SK-N-SH treated with all-trans-retinoic acid at 6 μM for 48 hours (cell line): ENCODE data around the gene CLCN1.
"Not testable (repeated sequence)": the region's sequence is repeated elsewhere in the genome, so short reads cannot be mapped to it uniquely, and the experiment has no call there.

ENCODE experiments used
- ATAC-seq: fragments of 200-7000 bp; cut with Tn5 transposase; 3 replicates; pipeline ENCODE4 v1.9.1; 2020; ENCODE audit warnings: mild to moderate bottlenecking, moderate library complexity
- ARNTL ChIP-seq: fragments of 450-650 bp; formaldehyde crosslinking; IDR thresholded peaks from 2 replicates; pipeline ENCODE4 v1.5.0; 2020; ENCODE audit warnings: low read depth, mild to moderate bottlenecking, moderate library complexity, borderline replicate concordance
- BACH2 ChIP-seq: fragments of 250-450 bp; sonication (Bioruptor Pico); IDR thresholded peaks from 2 replicates; pipeline ENCODE4 v1.9.0; 2021; ENCODE audit warnings: mild to moderate bottlenecking, borderline replicate concordance
- GLIS3 ChIP-seq: fragments of 250-450 bp; sonication (Bioruptor Pico); IDR thresholded peaks from 2 replicates; pipeline ENCODE4 v1.5.0; 2020; ENCODE audit warnings: mild to moderate bottlenecking, moderate library complexity
- ISL1 ChIP-seq: fragments of 250-450 bp; sonication (Bioruptor Pico); IDR thresholded peaks from 2 replicates; pipeline ENCODE4 v2.1.2; 2022; ENCODE audit warnings: mild to moderate bottlenecking, moderate library complexity
- OSR1 ChIP-seq: fragments of 250-450 bp; sonication (Bioruptor Pico); IDR thresholded peaks from 2 replicates; pipeline ENCODE4 v1.8.0; 2022; ENCODE audit warnings: moderate library complexity, mild to moderate bottlenecking, inconsistent platforms
- PPARA ChIP-seq: fragments of 250-450 bp; sonication (Bioruptor Pico); IDR thresholded peaks from 2 replicates; pipeline ENCODE4 v1.5.0; 2020; ENCODE audit warnings: mild to moderate bottlenecking, borderline replicate concordance
- RARB ChIP-seq: fragments of 250-450 bp; sonication (Bioruptor Pico); IDR thresholded peaks from 2 replicates; pipeline ENCODE4 v1.8.0; 2021; ENCODE audit warnings: mild to moderate bottlenecking, moderate library complexity
- SNAI2 ChIP-seq: fragments of 250-450 bp; sonication (Bioruptor Pico); IDR thresholded peaks from 2 replicates; pipeline ENCODE4 v1.5.0; 2020; ENCODE audit warnings: mild to moderate bottlenecking, moderate library complexity
- TCF4 ChIP-seq: fragments of 250-450 bp; sonication (Bioruptor Pico); IDR thresholded peaks from 2 replicates; pipeline ENCODE4 v1.8.0; 2021; ENCODE audit warnings: mild to moderate bottlenecking, moderate library complexity, borderline replicate concordance
- TOX ChIP-seq: fragments of 250-450 bp; sonication (Bioruptor Pico); IDR thresholded peaks from 2 replicates; pipeline ENCODE4 v1.8.0; 2021; ENCODE audit warnings: mild to moderate bottlenecking, moderate library complexity, borderline replicate concordance
- ZC3H10 ChIP-seq: fragments of 250-450 bp; sonication (Bioruptor Pico); IDR thresholded peaks from 2 replicates; pipeline ENCODE4 v1.5.1; 2021; ENCODE audit warnings: mild to moderate bottlenecking, moderate library complexity
- ZFP3 ChIP-seq: fragments of 250-450 bp; sonication (Bioruptor Pico); IDR thresholded peaks from 2 replicates; pipeline ENCODE4 v1.5.0; 2020; ENCODE audit warnings: mild to moderate bottlenecking, moderate library complexity
- ZFP30 ChIP-seq: fragments of 450-650 bp; formaldehyde crosslinking; IDR thresholded peaks from 2 replicates; pipeline ENCODE4 v1.5.0; 2022; ENCODE audit warnings: mild to moderate bottlenecking, moderate library complexity
- ZNF565 ChIP-seq: fragments of 450-650 bp; formaldehyde crosslinking; conservative IDR thresholded peaks from 2 replicates; pipeline ENCODE4 v1.5.0; 2020; ENCODE audit warnings: low read depth, mild to moderate bottlenecking, moderate library complexity
- ZNF8 ChIP-seq: fragments of 450-650 bp; formaldehyde crosslinking; IDR thresholded peaks from 2 replicates; pipeline ENCODE4 v1.5.0; 2020; ENCODE audit warnings: mild to moderate bottlenecking, moderate library complexity
- TF ChIP-seq, protein P1 (sequence below): fragments of 250-450 bp; sonication (Bioruptor Pico); IDR thresholded peaks from 2 replicates; pipeline ENCODE4 v1.8.0; 2020; ENCODE audit warnings: mild to moderate bottlenecking, moderate library complexity, borderline replicate concordance
- TF ChIP-seq, protein P2 (sequence below): fragments of 250-450 bp; sonication (Bioruptor Pico); IDR thresholded peaks from 2 replicates; pipeline ENCODE4 v1.5.0; 2020; ENCODE audit warnings: mild to moderate bottlenecking, moderate library complexity
- TF ChIP-seq, protein P3 (sequence below): fragments of 250-450 bp; sonication (Bioruptor Pico); IDR thresholded peaks from 2 replicates; pipeline ENCODE4 v1.8.0; 2021; ENCODE audit warnings: low read depth, mild to moderate bottlenecking, moderate library complexity, borderline replicate concordance
- TF ChIP-seq, protein P4 (sequence below): fragments of 250-450 bp; sonication (Bioruptor Pico); IDR thresholded peaks from 2 replicates; pipeline ENCODE4 v1.5.1; 2021; ENCODE audit warnings: mild to moderate bottlenecking, moderate library complexity

The CLCN1 gene

DNA sequence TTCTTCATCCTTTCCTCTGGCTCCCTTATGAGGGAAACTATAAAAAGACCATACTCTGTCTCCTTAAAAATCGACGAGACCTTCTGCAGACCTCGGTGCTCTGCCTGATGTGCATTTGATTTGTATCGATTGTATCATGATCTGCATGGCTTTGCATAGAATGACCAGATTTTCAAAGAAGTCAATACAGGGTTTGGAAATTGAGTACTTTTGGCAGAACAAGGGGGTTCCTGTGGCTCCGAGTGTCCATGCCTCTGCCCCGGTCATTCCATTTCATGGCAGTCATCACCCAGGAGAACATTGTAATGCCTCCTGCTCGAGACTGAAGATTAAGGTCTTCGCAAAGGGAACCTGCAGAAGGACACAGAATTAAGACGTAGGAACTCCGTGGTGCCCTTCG is 27.1 kb upstream of the CLCN1 start:
- no peak for TF ChIP-seq ARNTL (CRISPR knock-in tag)
- no peak for TF ChIP-seq OSR1 (CRISPR knock-in tag)
- TF ChIP-seq, protein P1, sequence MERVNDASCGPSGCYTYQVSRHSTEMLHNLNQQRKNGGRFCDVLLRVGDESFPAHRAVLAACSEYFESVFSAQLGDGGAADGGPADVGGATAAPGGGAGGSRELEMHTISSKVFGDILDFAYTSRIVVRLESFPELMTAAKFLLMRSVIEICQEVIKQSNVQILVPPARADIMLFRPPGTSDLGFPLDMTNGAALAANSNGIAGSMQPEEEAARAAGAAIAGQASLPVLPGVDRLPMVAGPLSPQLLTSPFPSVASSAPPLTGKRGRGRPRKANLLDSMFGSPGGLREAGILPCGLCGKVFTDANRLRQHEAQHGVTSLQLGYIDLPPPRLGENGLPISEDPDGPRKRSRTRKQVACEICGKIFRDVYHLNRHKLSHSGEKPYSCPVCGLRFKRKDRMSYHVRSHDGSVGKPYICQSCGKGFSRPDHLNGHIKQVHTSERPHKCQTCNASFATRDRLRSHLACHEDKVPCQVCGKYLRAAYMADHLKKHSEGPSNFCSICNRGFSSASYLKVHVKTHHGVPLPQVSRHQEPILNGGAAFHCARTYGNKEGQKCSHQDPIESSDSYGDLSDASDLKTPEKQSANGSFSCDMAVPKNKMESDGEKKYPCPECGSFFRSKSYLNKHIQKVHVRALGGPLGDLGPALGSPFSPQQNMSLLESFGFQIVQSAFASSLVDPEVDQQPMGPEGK (CRISPR knock-in tag): no peak
- no peak for TF ChIP-seq BACH2
- no peak for TF ChIP-seq TOX
- TF ChIP-seq, protein P2, sequence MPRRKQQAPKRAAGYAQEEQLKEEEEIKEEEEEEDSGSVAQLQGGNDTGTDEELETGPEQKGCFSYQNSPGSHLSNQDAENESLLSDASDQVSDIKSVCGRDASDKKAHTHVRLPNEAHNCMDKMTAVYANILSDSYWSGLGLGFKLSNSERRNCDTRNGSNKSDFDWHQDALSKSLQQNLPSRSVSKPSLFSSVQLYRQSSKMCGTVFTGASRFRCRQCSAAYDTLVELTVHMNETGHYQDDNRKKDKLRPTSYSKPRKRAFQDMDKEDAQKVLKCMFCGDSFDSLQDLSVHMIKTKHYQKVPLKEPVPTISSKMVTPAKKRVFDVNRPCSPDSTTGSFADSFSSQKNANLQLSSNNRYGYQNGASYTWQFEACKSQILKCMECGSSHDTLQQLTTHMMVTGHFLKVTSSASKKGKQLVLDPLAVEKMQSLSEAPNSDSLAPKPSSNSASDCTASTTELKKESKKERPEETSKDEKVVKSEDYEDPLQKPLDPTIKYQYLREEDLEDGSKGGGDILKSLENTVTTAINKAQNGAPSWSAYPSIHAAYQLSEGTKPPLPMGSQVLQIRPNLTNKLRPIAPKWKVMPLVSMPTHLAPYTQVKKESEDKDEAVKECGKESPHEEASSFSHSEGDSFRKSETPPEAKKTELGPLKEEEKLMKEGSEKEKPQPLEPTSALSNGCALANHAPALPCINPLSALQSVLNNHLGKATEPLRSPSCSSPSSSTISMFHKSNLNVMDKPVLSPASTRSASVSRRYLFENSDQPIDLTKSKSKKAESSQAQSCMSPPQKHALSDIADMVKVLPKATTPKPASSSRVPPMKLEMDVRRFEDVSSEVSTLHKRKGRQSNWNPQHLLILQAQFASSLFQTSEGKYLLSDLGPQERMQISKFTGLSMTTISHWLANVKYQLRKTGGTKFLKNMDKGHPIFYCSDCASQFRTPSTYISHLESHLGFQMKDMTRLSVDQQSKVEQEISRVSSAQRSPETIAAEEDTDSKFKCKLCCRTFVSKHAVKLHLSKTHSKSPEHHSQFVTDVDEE (CRISPR knock-in tag): no peak
- TF ChIP-seq ZFP3 (CRISPR knock-in tag): no peak
- no peak for TF ChIP-seq SNAI2 (CRISPR knock-in tag)
- TF ChIP-seq, protein P3, sequence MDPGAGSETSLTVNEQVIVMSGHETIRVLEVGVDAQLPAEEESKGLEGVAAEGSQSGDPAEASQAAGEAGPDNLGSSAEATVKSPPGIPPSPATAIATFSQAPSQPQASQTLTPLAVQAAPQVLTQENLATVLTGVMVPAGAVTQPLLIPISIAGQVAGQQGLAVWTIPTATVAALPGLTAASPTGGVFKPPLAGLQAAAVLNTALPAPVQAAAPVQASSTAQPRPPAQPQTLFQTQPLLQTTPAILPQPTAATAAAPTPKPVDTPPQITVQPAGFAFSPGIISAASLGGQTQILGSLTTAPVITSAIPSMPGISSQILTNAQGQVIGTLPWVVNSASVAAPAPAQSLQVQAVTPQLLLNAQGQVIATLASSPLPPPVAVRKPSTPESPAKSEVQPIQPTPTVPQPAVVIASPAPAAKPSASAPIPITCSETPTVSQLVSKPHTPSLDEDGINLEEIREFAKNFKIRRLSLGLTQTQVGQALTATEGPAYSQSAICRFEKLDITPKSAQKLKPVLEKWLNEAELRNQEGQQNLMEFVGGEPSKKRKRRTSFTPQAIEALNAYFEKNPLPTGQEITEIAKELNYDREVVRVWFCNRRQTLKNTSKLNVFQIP (CRISPR knock-in tag): no peak
- TF ChIP-seq, protein P4, sequence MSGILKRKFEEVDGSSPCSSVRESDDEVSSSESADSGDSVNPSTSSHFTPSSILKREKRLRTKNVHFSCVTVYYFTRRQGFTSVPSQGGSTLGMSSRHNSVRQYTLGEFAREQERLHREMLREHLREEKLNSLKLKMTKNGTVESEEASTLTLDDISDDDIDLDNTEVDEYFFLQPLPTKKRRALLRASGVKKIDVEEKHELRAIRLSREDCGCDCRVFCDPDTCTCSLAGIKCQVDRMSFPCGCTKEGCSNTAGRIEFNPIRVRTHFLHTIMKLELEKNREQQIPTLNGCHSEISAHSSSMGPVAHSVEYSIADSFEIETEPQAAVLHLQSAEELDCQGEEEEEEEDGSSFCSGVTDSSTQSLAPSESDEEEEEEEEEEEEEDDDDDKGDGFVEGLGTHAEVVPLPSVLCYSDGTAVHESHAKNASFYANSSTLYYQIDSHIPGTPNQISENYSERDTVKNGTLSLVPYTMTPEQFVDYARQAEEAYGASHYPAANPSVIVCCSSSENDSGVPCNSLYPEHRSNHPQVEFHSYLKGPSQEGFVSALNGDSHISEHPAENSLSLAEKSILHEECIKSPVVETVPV (CRISPR knock-in tag): no peak
- no peak for TF ChIP-seq ZNF8 (CRISPR knock-in tag)
- TF ChIP-seq PPARA (CRISPR knock-in tag): no peak
- peak; percentile 27 for ATAC-seq

DNA sequence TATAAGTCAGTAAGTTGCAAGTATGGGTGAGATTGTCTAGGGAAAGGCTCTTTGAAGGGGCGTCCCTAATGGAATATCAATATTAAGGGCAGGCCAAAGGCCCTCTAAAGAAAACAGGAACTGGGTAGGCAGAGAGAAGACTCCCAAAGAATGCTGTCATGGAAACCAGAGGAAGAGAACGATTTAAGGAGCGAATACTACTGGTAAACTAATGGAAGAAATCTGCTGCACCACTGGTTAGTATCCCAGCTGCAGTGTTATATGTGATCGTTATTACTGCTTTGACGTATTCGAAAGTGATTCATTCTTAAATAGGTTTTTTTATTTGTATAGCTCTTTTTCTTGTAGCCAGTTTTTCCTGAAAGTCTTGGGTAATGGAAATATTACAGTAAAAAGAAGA is 26.5 kb upstream of the CLCN1 start:
- ATAC-seq: peak; percentile 1; the same call in 1 of the 3 replicates
- TF ChIP-seq TCF4 (CRISPR knock-in tag) (no peak), ZFP3 (CRISPR knock-in tag) (no peak), ZFP30 (CRISPR knock-in tag) (no peak), GLIS3 (CRISPR knock-in tag) (no peak)
- TF ChIP-seq, protein P4 (CRISPR knock-in tag): no peak
- TF ChIP-seq, protein P2 (CRISPR knock-in tag): no peak

DNA sequence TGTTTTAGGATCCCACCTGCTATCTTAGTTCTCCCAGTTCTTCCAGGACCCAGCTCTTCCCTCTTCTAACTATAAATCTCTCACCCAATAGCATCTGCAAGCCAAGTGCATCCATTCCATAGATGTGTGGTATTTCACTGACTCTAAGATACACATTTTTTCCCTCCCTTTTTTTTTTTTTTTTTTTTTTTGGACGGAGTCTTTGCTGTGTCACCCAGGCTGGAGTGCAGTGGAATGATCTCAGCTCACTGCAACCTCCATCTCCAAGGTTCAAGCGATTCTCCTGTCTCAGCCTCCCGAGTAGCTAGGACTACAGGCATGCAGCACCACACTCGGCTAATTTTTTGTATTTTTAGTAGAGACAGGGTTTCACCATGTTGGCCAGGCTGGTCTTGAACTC is 26.0 kb upstream of the CLCN1 start:
- not testable (repeated sequence) for ATAC-seq

DNA sequence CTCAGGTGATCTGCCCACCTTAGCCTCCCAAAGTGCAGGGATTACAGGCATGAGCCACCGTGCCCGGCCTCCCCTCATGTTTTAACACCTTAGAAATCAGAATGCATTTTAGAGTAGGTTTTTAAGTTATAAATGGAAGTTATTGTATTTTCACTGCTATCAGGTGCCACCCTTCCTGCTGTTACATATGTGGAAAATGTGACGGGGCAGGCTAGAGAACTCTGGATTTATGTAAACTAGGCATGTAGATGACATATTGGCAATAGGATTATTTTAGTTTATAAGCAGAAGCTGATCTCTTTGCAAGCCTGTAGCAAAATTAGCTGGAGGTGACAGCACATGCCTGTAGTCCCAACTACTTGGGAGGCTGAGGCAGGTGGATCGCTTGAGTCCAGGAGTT is 25.6 kb upstream of the CLCN1 start:
- no peak for ATAC-seq
- TF ChIP-seq PPARA (CRISPR knock-in tag) (no peak), ZC3H10 (CRISPR knock-in tag) (no peak), GLIS3 (CRISPR knock-in tag) (no peak), ZFP30 (CRISPR knock-in tag) (no peak), OSR1 (CRISPR knock-in tag) (no peak), ZNF565 (CRISPR knock-in tag) (no peak), ISL1 (CRISPR knock-in tag) (no peak), ZFP3 (CRISPR knock-in tag) (no peak), RARB (CRISPR knock-in tag) (no peak), SNAI2 (CRISPR knock-in tag) (no peak), TOX (no peak)
- TF ChIP-seq, protein P3 (CRISPR knock-in tag): no peak
- TF ChIP-seq, protein P1 (CRISPR knock-in tag): no peak
